PC-3 (cell line): ENCODE results near the gene TAS2R31. TPM values are rescaled to one million over a fixed set of nuclear protein-coding genes. Genes with fewer than 3 reads are reported as not detected.

Experiments used
- ATAC-seq: fragments of 200-7000 bp; cut with Tn5 transposase; 2 replicates; pipeline ENCODE4 v1.9.1; 2020; ENCODE audit warnings: mild to moderate bottlenecking, moderate library complexity
- BruUV-seq: library from RNA; stranded (reverse); fragments of 400-500 nt; replicated peaks from 2 replicates; lab custom pipeline; 2021; lab: Mats Ljungman, UMichigan
- CTCF ChIA-PET: fragments of 300-600 bp; sonication (Branson Sonifier 250); formaldehyde crosslinking; loops from one replicate; lab custom pipeline; 2022; ENCODE audit warnings: antibody characterized with exemption; lab: Charles Lee
- POLR2A ChIA-PET: fragments of 300-600 bp; sonication (Branson Sonifier 250); formaldehyde crosslinking; loops from one replicate; lab custom pipeline; 2022; ENCODE audit warnings: antibody characterized with exemption; ENCODE audit not compliant: unreplicated experiment; lab: Charles Lee
- DNase-seq: peaks from one replicate; pipeline ENCODE4 v3.0.0-alpha.2; 2015
- H2AFZ ChIP-seq: fragments of 300-600 bp; sonication (generic); 2 replicates; pipeline ENCODE4 v1.6.0; 2016; ENCODE audit warnings: antibody characterized with exemption, low read length
- H3F3A ChIP-seq: fragments of 300-600 bp; sonication (generic); one replicate; pipeline ENCODE4 v1.6.0; 2017; ENCODE audit warnings: antibody characterized with exemption, low read length, control low read depth, mild to moderate bottlenecking; ENCODE audit not compliant: unreplicated experiment
- H3K27ac ChIP-seq: fragments of 300-600 bp; sonication (generic); 2 replicates; pipeline ENCODE4 v1.5.1; 2016; ENCODE audit warnings: mild to moderate bottlenecking, low read length
- H3K27me3 ChIP-seq: fragments of 300-600 bp; sonication (generic); 2 replicates; pipeline ENCODE4 v1.6.1; 2016; ENCODE audit warnings: low read length, mixed read lengths
- H3K36me3 ChIP-seq: fragments of 300-600 bp; sonication (generic); 2 replicates; pipeline ENCODE4 v1.6.1; 2016; ENCODE audit warnings: low read depth, mixed run types, low read length, mixed read lengths
- H3K4me1 ChIP-seq: fragments of 300-600 bp; sonication (generic); 2 replicates; pipeline ENCODE4 v1.5.1; 2016; ENCODE audit warnings: low read length; ENCODE audit not compliant: insufficient read depth
- H3K4me2 ChIP-seq: fragments of 300-600 bp; sonication (generic); 2 replicates; pipeline ENCODE4 v1.6.0; 2016; ENCODE audit warnings: low read length
- H3K4me3 ChIP-seq: fragments of 300-600 bp; sonication (generic); 2 replicates; pipeline ENCODE4 v1.5.1; 2016; ENCODE audit warnings: mild to moderate bottlenecking, low read length, mixed read lengths
- H3K79me2 ChIP-seq: fragments of 300-600 bp; sonication (generic); 2 replicates; pipeline ENCODE4 v1.6.1; 2017; ENCODE audit warnings: low read length, mixed read lengths
- H3K9ac ChIP-seq: fragments of 300-600 bp; sonication (generic); 2 replicates; pipeline ENCODE4 v1.6.0; 2016; ENCODE audit warnings: mild to moderate bottlenecking, low read length
- H3K9me2 ChIP-seq: fragments of 300-600 bp; sonication (generic); replicated peaks from 2 replicates; pipeline ENCODE4 v1.6.1; 2016; ENCODE audit warnings: mixed run types, low read length, mixed read lengths
- H3K9me3 ChIP-seq: fragments of 300-600 bp; sonication (generic); 2 replicates; pipeline ENCODE4 v1.6.1; 2016; ENCODE audit warnings: low read length, mixed read lengths
- H4K20me1 ChIP-seq: fragments of 300-600 bp; sonication (generic); 2 replicates; pipeline ENCODE4 v1.6.1; 2016; ENCODE audit warnings: low read length, mixed read lengths
- CTCF ChIP-seq: fragments of 300-600 bp; sonication (generic); conservative IDR thresholded peaks from 2 replicates; pipeline ENCODE4 v1.5.1; 2017; ENCODE audit warnings: antibody characterized with exemption, low read depth, mild to moderate bottlenecking, low read length
- EZH2 ChIP-seq: fragments of 300-600 bp; sonication (generic); IDR thresholded peaks from one replicate; pipeline ENCODE4 v1.6.1; 2017; ENCODE audit warnings: antibody characterized with exemption, mild to moderate bottlenecking, low read length; ENCODE audit not compliant: unreplicated experiment
- EZH2phosphoT487 ChIP-seq: fragments of 300-600 bp; sonication (generic); IDR thresholded peaks from 2 replicates; pipeline ENCODE4 v1.6.1; 2018; ENCODE audit warnings: mild to moderate bottlenecking, antibody characterized with exemption, low read length, borderline replicate concordance
- intact Hi-C: fragments of 100-400 bp; cut with micrococcal nuclease; formaldehyde crosslinking; loops from 2 replicates; pipeline ENCODE4 v1.9.0; 2023
- total RNA-seq: library from RNA; depleted of rRNA; stranded (reverse); fragments of >200 nt; gene quantifications from 2 replicates; pipeline ENCODE4 v1.2.3, GENCODE V29; 2014

The TAS2R31 gene
- total RNA-seq, 1 experiment from 2014 or later = 0.55 TPM

- no peak for ATAC-seq
- H3K27me3 ChIP-seq = no peaks in the 10 kb centered on the region
- H3K4me1 ChIP-seq = no peaks in the 10 kb centered on the region
- DNase-seq = no peak
- intact Hi-C loops = no loop called here
- ChIA-PET POLR2A (no interaction called here), CTCF (no interaction called here)
- H3K79me2 ChIP-seq = no peaks in the 10 kb centered on the region
- no peak for TF ChIP-seq EZH2
- TF ChIP-seq EZH2phosphoT487 = no peak
- TF ChIP-seq CTCF = no peak
- H3K36me3 ChIP-seq = peaks cover 7% of the 10 kb centered on the region; the same call in 1 of the 2 replicates
- no peak overlapping the region for H3K27ac ChIP-seq
- H3K4me2 ChIP-seq = no peak overlapping the region
- no TSS peak for BruUV-seq
- H3K9me2 ChIP-seq = no peaks in the 10 kb centered on the region
- H3K4me3 ChIP-seq = no peak overlapping the region
- no peak overlapping the region for H3K9ac ChIP-seq
- H3K9me3 ChIP-seq = no peaks in the 10 kb centered on the region
- no peaks in the 10 kb centered on the region for H4K20me1 ChIP-seq
- no peak overlapping the region for H2AFZ ChIP-seq
- H3F3A ChIP-seq = no peaks in the 10 kb centered on the region
Observed at GRCh38 chr12:10989107-10989506, 42.1 kb downstream of the TAS2R31 start.

- Histone ChIP-seq H3K4me1 (no peaks in the 10 kb centered on the region), H3F3A (no peaks in the 10 kb centered on the region), H3K79me2 (no peaks in the 10 kb centered on the region), H3K27ac (no peak within 1 kb of the TSS), H3K27me3 (no peaks in the 10 kb centered on the region), H3K4me3 (no peak within 1 kb of the TSS), H3K9me3 (no peaks in the 10 kb centered on the region), H3K36me3 (peaks cover 7% of the 10 kb centered on the region; the same call in 1 of the 2 replicates), H2AFZ (no peak within 1 kb of the TSS), H3K9me2 (no peaks in the 10 kb centered on the region), H3K4me2 (no peak within 1 kb of the TSS), H3K9ac (no peak within 1 kb of the TSS), H4K20me1 (no peaks in the 10 kb centered on the region)
- TF ChIP-seq EZH2 (no peak), EZH2phosphoT487 (no peak), CTCF (no peak)
- intact Hi-C loops = no loop called here
- ChIA-PET CTCF (no interaction called here), POLR2A (no interaction called here)
- DNase-seq (no peak), ATAC-seq (no peak)
- no TSS peak for BruUV-seq
Observed at GRCh38 chr12:10986812-10987211, 44.4 kb downstream of the TAS2R31 start, which contains the start of gene TAS2R50. TAS2R50 (minus strand) TSS chr12:10986912; CDS start chr12:10986860, 52 bp downstream.

GRCh38 chr12:10982244-10982643, 49.0 kb downstream of the TAS2R31 start:
- no peaks in the 10 kb centered on the region for H3K9me3 ChIP-seq
- no peaks in the 10 kb centered on the region for H3F3A ChIP-seq
- ATAC-seq = no peak
- H3K9me2 ChIP-seq = no peaks in the 10 kb centered on the region
- H3K79me2 ChIP-seq = no peaks in the 10 kb centered on the region
- no peaks in the 10 kb centered on the region for H3K4me1 ChIP-seq
- no peak overlapping the region for H3K9ac ChIP-seq
- CTCF ChIA-PET = no interaction called here
- no peak overlapping the region for H2AFZ ChIP-seq
- H3K4me3 ChIP-seq = no peak overlapping the region
- no peak for TF ChIP-seq EZH2
- no peak for TF ChIP-seq CTCF
- no peak for TF ChIP-seq EZH2phosphoT487
- no peaks in the 10 kb centered on the region for H3K27me3 ChIP-seq
- no peaks in the 10 kb centered on the region for H3K36me3 ChIP-seq
- no peak for DNase-seq
- no peaks in the 10 kb centered on the region for H4K20me1 ChIP-seq
- POLR2A ChIA-PET = no interaction called here
- H3K4me2 ChIP-seq = no peak overlapping the region
- intact Hi-C loops = no loop called here
- H3K27ac ChIP-seq = no peak overlapping the region
- BruUV-seq = no TSS peak
